22Rv1 (cell line): Measurements from ENCODE around the gene PHACTR1.

Experiments
- ZFX ChIP-seq: fragments of 450-650 bp; IDR thresholded peaks from 2 replicates; pipeline ENCODE4 v1.6.1; 2017; ENCODE audit warnings: antibody characterized with exemption, borderline replicate concordance
- TF ChIP-seq, protein P1 (sequence below): fragments of 450-650 bp; IDR thresholded peaks from 2 replicates; pipeline ENCODE4 v1.5.1; 2017; ENCODE audit warnings: mild to moderate bottlenecking

DNA sequence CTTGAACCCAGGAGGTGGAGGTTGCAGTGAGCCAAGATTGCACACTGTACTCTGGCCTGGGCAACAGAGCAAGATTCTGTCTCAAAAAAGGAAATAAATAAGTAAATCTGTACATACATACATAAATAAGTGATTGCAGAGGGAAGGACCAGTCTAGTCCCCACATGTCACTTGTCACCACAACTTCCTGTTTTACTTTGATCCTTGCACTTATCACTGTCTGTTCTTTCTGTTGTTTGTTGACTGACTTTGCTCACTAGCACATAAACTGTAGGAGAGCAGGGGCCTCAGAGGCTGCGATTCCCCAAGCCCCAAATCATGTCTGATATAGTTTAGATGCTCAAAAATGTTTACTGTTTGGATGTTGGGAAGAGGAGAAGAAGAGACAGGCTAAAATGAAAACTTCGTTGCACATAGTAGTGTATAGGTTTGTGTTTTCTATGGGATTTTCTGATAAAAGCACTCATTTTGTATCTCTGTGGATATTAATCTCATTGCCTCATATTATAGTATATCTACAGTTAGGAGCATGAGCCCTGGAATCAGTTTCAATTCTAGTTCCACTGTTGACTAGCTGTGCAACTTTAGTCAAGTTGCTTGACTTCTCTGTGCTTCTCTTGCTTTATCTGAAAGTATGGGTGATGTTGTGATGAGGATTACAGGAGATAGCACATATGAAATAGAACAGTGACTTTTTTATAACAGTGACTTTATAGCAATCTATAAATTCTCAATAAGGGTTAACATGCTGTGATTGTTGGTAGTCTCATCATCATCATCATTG lies 446.8 kb downstream of the PHACTR1 start:
- TF ChIP-seq, protein P1, sequence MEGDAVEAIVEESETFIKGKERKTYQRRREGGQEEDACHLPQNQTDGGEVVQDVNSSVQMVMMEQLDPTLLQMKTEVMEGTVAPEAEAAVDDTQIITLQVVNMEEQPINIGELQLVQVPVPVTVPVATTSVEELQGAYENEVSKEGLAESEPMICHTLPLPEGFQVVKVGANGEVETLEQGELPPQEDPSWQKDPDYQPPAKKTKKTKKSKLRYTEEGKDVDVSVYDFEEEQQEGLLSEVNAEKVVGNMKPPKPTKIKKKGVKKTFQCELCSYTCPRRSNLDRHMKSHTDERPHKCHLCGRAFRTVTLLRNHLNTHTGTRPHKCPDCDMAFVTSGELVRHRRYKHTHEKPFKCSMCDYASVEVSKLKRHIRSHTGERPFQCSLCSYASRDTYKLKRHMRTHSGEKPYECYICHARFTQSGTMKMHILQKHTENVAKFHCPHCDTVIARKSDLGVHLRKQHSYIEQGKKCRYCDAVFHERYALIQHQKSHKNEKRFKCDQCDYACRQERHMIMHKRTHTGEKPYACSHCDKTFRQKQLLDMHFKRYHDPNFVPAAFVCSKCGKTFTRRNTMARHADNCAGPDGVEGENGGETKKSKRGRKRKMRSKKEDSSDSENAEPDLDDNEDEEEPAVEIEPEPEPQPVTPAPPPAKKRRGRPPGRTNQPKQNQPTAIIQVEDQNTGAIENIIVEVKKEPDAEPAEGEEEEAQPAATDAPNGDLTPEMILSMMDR = no peak
- no peak for TF ChIP-seq ZFX
